CD4-positive, alpha-beta T cell treated with Interleukin-12 subunit alpha and Interleukin-12 subunit beta, for 1 hour (primary cell): ENCODE results near the gene CFTR.
"Not testable (repeated sequence)": the region's sequence is repeated elsewhere in the genome, so short reads cannot be mapped to it uniquely, and the experiment has no call there.

Experiments used
- DNase-seq: peaks from one replicate; pipeline ENCODE4 v3.0.0-alpha.2; 2020

CFTR gene

DNA sequence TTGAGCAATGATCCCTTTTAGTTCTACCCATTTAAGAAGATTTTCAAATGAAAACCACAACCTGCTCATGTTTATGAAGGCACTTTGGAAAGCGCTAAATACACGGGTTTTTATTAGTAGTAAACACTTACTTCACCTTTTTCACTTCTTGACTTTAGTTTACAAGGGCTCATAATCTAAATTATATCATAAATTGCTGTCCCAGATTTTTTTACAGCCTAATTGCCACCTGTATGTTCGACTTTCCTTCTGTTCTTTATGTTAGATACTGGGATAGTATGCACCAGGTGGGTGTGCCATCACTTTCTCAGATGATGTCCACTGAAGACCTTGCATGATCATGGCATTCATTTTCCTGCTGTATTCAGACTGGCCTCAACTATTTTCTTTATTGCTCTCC, 22.5 kb downstream of the CFTR start:
- no peak for DNase-seq

DNA sequence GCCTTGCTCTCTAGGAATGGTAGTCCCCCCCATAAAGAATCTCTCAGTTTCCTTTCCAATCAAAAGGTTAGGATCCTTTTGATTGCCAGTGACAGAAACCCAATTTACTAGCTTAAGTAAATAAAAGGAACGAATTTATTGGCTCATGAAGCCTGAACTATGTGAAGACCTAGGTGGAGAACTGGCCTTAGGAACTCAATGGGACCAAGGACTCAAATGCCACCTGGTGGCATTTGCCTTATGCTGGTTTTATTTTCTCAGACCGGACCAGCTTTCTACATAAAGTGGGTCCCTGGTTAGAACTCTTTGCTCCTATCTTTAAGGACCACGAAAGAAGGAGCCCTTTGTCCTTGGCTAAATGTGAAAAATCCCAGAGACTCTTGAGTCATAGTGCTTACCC, 25.4 kb downstream of the CFTR start:
- no peak for DNase-seq

DNA sequence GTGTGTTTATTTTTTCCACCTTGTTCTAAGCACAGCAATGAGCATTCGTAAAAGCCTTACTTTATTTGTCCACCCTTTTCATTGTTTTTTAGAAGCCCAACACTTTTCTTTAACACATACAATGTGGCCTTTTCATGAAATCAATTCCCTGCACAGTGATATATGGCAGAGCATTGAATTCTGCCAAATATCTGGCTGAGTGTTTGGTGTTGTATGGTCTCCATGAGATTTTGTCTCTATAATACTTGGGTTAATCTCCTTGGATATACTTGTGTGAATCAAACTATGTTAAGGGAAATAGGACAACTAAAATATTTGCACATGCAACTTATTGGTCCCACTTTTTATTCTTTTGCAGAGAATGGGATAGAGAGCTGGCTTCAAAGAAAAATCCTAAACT, 28.9 kb downstream of the CFTR start:
- no peak for DNase-seq

DNA sequence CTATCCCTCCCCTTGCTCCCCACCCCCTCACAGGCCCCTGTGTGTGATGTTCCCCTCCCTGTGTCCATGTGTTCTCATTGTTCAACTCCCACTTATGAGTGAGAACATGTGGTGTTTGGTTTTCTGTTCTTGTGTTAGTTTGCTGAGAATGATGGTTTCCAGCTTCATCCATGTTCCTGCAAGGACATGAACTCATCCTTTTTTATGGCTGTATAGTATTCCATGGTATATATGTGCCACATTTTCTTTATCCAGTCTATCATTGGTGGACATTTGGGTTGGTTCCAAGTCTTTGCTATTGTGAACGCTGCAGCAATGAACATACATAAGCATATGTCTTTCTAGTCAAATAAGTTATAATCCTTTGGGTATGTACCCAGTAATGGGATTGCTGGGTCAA, 37.4 kb downstream of the CFTR start:
- not testable (repeated sequence) for DNase-seq

DNA sequence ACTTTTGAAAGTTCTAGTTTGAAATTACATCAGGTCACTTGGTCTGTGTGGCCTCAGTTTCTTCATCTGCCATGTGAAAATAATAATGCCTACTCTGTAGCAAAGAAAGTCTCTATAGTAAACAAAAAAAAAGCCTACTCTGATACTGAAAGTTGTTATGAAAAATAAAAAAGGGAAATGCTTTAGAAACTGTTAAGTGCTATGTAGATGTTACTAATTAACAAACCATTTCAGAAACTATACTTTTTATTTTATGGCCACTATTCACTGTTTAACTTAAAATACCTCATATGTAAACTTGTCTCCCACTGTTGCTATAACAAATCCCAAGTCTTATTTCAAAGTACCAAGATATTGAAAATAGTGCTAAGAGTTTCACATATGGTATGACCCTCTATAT, 50.6 kb downstream of the CFTR start:
- no peak for DNase-seq

DNA sequence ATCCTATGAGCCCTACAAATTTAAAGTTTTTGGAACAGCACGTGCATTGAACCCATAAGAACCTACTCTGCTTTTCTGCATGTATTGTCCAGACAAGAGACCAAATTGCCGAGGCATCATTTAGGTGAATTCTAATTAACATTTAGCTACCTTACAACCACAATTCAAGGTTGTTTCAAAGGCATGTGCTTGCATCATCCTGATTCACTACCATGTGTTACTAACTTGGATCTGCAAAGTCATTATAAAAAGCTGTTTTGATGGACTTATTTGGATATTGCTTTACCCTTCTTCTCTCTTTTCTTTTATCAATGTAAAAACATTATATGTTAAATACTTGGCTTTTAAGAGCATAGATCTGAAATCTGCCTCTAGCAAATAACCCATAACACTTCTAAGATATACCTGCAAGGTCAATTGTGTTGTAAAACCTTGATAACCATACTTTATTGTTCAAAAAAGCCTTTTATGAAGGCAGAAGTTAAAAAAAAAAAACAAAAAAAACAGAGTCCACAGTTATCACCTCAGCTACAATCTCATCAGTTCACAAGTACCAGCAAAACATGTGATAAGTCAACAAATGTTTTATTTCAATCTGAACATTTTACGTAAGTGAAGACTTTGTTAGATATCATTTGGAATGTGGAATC, 51.9 kb downstream of the CFTR start:
- DNase-seq = no peak

DNA sequence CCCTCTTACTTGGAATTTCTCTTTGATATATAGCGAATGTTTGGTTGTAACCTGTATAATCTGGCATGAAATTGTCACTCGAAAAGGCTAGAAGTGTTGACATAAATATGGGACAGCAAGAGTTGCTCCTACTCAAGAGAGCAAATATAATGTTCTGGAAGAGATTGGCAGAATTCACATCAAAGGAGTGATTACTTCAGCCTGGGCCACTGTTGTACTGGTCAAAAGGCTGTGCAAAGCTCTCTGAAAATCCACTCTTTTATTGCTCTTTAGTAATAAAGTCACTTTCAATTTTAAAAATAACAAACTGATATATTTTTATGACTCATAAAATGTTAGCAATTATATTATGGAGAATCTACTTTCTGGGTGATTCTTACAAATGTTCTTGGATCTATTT, 58.2 kb downstream of the CFTR start:
- DNase-seq = no peak

DNA sequence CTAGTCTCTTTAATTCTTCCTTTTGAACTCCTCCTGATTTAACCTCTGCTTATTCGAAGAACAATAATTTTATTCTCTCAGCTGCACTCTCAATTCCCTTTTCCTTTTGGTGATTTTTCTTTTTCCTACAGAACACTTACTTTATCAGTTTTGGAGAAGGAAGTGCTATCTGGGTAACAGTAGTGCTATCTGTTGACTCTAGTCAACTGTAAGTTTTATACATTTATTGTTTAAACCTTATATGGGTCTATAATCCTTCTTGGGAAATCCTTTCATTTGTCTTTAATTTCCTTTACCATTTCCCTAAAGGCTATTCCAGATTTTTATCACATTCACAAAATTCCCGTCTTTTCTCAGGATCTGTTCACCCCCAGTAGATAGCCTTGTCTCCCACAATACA, 64.2 kb downstream of the CFTR start:
- DNase-seq = no peak

DNA sequence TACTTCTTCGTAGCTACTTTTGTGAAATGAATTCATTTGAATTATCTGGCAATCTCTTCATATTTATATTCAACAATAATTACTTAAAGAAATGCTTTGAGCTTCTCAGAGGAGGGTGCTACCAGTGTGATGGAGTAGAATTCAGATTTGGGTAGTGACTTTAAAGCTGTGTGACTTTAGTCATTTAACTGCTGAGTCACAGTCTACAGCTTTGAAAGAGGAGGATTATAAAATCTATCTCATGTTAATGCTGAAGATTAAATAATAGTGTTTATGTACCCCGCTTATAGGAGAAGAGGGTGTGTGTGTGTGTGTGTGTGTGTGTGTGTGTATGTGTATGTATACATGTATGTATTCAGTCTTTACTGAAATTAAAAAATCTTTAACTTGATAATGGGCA, 68.2 kb downstream of the CFTR start:
- no peak for DNase-seq

DNA sequence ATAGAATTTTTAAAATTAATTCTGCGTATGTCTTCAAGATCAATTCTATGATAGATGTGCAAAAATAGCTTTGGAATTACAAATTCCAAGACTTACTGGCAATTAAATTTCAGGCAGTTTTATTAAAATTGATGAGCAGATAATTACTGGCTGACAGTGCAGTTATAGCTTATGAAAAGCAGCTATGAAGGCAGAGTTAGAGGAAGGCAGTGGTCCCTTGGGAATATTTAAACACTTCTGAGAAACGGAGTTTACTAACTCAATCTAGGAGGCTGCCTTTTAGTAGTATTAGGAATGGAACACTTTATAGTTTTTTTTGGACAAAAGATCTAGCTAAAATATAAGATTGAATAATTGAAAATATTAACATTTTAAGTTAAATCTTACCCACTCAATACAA, 70.8 kb downstream of the CFTR start:
- DNase-seq = no peak

DNA sequence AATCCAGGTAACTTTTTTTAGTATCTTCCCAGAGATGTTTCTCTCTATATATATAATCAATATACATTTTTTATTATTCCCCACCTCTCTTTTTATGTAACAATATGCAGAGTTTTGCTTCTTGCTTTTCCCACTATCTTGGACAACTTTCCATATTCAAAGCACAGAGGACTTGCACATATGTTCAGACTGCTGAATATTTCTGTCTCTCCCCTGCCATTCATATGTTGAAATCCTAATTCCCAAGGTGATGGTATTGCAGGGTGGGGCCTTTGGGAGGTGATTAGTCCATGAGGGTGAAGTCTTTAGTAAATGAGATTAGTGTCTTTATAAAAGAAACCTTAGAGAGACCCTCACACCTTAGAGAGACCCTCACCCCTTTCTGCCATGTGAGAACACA, 72.8 kb downstream of the CFTR start:
- no peak for DNase-seq

DNA sequence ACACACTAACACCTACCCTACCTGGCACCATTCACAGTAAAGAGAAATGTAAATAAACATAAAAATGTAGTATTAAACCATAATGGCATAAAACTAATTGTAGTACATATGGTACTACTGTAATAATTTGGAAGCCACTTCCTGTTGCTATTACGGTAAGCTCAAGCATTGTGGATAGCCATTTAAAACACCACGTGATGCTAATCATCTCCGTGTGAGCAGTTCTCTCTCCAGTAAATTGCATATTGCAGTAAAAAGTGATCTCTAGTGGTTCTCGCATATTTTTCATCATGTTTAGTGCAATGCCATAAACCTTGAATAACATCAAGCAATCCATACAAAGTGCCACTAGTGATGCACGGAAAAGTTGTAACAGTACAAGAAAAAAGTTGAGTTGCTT, 75.4 kb downstream of the CFTR start:
- no peak for DNase-seq

DNA sequence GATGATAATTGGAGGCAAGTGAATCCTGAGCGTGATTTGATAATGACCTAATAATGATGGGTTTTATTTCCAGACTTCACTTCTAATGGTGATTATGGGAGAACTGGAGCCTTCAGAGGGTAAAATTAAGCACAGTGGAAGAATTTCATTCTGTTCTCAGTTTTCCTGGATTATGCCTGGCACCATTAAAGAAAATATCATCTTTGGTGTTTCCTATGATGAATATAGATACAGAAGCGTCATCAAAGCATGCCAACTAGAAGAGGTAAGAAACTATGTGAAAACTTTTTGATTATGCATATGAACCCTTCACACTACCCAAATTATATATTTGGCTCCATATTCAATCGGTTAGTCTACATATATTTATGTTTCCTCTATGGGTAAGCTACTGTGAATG, 79.6 kb downstream of the CFTR start:
- DNase-seq = no peak

DNA sequence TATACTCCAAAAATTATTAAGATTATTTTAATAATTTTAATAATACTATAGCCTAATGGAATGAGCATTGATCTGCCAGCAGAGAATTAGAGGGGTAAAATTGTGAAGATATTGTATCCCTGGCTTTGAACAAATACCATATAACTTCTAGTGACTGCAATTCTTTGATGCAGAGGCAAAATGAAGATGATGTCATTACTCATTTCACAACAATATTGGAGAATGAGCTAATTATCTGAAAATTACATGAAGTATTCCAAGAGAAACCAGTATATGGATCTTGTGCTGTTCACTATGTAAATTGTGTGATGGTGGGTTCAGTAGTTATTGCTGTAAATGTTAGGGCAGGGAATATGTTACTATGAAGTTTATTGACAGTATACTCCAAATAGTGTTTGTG, 80.2 kb downstream of the CFTR start:
- no peak for DNase-seq

DNA sequence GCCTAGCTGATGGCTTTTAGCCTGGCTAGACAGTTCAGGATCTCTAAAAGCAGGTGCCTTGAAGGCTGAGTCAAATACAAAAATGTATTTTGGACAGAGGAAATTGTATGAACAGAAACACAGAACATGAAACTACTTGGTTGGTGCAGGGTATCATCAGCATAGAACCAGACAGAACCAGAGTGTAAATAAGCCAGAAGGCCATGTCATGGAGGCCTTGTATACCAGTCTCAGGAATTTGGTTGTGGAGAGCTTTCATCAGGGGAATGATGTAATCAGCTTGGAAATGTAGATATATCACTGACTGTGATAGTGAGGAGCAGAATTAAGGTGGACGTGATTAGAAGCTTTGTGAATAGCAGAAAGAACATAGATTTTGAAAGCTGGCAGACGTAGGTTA, 82.9 kb downstream of the CFTR start:
- no peak for DNase-seq

DNA sequence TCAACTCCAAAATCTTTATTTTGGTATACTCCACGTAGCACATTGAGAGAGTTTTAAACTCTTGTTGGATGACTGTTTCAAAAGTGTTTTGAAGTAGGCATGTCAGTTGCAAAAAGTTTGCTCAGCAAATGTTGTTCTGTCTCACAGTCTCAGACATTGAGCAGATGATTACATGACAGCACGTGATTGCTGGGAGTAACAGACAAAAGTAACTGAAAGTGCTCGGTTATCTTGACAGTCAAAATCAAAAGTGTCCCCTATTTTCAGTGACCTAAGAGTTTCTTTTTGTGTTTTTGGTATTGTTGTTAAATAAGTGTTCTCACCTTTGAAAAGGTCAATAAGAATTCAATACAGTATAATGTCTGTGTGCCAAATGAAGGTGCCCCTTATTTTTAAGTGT, 84.3 kb downstream of the CFTR start:
- no peak for DNase-seq

DNA sequence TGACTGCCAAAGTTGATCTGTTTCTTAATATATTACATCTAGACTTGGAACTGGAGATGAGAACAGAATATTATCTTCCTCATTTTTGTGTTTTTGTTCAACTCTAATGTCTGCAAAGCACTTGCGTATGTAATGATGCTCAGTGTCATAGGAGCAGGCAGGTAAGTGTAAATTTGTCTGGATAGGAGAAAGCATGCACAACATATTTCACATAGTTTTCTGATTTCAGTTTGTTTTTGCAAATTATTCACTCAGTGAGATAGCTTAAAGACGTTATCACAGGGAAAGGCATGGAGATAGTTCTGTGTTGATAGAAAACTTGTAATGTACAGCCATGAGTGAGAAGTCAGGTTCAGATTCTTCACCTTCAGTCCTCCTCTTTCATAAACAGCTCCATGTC, 84.8 kb downstream of the CFTR start:
- DNase-seq = no peak

DNA sequence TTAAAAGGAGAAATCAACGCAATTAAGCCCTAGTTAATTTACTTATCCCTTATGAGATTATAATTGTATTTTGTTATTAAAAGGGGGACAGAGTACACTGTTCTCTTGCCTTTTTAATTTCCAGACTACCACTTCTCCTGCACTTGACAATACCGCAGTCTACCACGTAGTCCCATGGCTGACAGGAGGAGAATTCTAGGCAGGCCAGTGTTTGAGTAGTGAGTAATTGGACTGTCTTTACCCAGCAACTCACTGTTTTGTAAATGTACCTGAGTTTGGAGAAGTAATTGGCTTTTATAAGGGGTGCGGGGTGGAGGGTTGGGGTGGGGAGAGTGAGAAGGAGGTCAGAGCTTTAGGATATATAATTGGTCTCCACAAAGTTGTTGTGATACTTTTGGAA, 85.4 kb downstream of the CFTR start:
- DNase-seq = no peak

DNA sequence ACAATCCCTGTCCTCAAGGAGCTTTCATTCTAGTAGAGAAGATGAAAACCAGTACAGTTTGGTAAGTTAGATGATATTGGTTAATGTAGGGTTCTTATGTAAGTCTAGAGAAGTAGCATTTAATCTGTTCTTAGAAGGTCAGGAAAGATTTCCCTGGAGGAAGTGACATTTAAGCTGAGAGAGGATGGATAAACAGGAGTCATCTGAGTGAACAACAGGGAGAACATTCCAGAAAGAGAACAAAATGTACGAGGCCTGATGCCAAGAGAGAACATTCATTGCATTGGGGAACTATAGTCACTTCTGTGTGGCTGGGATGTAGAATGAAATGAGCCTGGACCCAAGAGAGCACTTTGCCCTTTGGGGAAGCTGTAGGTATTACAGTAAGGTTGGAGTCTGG, 88.0 kb downstream of the CFTR start:
- no peak for DNase-seq

DNA sequence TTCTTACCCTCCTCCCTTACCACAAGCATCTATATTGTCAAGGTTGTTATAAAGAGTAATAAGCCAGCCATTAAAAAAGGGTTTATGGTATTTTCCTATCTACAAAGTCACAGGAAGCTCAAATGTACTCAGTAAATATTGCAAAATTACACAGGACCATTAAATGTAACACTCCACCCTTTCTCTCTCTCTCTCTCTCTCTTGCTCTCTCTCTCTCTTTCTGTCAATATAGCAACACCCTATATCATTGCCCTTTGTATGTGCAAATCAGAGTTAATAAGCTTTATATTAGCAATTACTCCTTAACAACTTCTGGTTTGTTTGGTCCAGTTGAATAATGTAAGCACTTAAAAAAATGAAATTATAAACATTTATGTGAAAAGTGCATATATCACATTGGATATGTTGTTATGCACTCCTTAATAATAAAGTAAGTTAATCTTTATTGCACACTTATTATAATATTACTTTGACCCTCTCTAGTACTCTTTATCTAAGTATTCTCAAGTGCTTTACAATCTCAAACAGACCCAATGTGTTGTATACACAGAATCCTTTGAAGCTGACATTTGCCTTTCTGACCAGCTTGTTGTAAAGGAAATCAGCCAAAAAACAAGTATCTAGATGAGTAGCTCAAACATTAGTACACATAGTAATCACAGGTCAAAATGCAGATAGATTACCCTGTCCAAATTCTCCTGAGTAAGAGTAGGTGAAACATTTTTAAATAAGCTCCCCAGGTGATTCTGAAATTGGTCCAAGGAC, 93.2 kb downstream of the CFTR start:
- no peak for DNase-seq

DNA sequence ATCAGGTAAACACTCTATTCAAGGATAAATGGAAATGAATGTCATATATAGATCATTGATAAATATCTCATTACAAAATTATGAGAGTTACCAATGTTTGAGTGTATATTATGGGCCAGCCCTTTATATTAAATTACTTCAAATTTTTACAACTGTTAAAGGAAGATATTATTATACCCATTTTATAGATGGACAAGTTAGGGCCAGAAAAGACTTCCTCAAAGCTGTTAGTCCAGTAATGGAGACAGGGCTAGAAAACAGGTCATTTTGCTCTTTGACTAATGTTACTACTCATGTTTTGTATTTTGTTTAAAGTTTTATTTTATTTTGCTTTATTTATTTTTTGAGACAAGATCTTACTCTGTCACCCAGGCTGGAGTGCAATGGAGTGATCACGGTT, 101.6 kb downstream of the CFTR start:
- no peak for DNase-seq

DNA sequence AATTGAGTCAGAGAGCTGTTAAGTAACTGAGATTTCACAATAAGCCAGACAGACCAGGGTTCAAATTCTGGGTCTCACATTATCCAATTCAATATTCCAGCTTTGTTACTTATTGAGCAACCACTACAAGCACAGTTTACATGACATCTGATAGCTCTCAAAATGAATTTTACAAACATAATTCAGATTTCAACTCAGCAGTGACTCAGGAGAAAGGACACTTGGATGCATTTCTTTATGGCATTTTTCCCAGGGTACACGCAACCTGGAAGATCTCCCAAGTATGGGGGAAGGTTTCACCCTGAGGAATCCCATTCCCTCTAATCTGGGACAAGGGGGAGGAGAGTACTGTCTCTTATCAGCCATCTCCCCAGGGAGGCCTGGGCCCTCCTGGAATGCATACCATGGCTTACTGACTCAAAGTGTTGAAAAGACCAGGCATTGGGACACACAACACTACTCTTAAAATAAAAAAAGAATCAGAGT, 102.4 kb downstream of the CFTR start:
- no peak for DNase-seq

DNA sequence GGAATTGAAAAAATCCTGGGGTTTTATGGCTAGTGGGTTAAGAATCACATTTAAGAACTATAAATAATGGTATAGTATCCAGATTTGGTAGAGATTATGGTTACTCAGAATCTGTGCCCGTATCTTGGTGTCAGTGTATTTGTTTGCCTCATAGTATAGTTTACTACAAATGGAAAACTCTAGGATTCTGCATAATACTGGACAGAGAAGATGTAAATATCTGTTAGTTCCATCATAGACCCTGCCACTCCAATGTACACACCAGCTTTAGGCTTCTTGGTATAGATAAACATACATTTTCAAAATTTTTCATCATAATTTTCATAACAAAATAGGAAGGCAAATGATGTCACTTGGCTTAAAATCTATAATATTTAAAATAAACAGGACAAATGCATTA, 108.1 kb downstream of the CFTR start:
- DNase-seq = no peak

DNA sequence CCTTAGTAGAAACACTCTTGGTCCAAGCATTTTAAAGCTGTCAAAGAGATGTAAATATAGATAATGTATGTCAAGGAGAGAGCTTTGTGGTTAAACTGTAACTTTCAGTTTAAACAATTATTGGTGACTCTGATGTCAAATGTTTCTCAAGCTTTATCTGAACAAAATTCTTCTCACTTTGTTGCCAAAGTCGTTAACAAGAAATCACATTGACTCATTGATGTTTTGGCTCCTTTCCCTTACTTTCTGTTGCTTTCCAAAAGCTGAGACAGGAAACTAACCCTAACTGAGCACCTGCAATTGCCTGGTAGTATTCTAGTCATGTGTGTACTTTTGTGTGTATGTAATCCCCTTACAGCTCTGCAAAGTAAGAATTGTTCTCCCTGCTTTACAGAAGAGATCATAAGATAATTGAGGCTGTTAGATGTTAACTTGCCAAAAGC, 108.5 kb downstream of the CFTR start:
- no peak for DNase-seq

DNA sequence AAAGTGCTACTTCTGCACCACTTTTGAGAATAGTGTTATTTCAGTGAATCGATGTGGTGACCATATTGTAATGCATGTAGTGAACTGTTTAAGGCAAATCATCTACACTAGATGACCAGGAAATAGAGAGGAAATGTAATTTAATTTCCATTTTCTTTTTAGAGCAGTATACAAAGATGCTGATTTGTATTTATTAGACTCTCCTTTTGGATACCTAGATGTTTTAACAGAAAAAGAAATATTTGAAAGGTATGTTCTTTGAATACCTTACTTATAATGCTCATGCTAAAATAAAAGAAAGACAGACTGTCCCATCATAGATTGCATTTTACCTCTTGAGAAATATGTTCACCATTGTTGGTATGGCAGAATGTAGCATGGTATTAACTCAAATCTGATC, 110.4 kb downstream of the CFTR start:
- DNase-seq = no peak
